Epithelial cell of proximal tubule (primary cell): ENCODE measurements around the gene RENBP. TPM values are rescaled to one million over a fixed set of nuclear protein-coding genes. Genes with fewer than 3 reads are reported as not detected.

Experiments
- DNase-seq: peaks from one replicate; pipeline ENCODE4 v3.0.0-alpha.2; 2011; ENCODE audit warnings: low read depth
- H3K4me3 ChIP-seq: 2 replicates; pipeline ENCODE4 v1.5.1; 2011; ENCODE audit warnings: low read depth, mild to moderate bottlenecking, low read length
- CTCF ChIP-seq: conservative IDR thresholded peaks from 2 replicates; pipeline ENCODE4 v1.5.1; 2012; ENCODE audit warnings: low read depth, mild to moderate bottlenecking, low read length
- total RNA-seq: library from RNA; depleted of rRNA; stranded (reverse); fragments of >200 nt; gene quantifications from 2 replicates; pipeline ENCODE4 v1.2.3, GENCODE V29; 2015

Gene RENBP
- total RNA-seq: 0.92 and 1.5 TPM in 2 replicates

- DNase-seq: no peak
- H3K4me3 ChIP-seq: peak within 1 kb of the TSS; percentile 56
- no peak for TF ChIP-seq CTCF
These were observed at the start of gene RENBP for GRCh38 chrX:153944140-153944799. RENBP (minus strand) TSS chrX:153944643; CDS start chrX:153944610, 33 bp downstream.

DNA sequence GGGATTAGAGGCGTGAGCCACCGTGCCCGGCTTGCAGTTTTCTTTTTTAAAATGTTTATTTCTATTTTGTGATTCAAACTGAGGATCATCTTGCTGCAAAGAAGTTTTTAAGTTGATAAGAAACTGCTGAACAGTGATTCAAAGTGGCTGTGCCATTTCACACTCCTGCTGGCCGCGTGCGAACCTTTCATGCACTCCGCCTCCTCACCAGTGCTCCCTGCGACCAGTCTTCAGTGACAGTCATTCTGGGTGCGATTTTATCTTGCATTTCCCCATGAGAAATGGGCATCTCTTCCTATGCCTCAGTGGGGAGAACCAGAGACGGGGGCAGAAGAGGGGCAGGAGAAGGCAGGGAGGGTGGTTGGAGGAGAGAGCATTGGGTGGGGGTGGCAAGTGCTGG is 49.5 kb upstream of the RENBP start:
- TF ChIP-seq CTCF: no peak
- DNase-seq: no peak
- H3K4me3 ChIP-seq: no peak overlapping the region

DNA sequence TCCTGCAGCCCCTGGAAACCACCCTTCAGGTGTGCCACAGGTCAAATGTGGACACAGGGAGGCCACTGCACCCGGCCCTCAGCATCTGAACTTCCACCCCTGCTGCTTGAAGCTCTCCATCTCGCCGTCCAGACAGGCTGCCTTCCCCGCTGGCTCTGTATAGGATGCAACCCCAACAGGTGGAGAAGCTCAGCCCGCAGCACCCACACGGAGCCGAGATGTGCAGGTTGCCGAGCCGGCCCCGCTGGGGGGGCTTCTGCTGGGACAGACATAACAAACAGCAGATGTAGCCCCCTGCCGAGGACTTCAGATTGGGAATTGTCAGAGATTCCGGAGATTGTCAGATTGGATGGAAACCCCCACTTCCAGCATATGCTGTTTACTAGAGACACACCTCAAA is 48.6 kb upstream of the RENBP start:
- no peak for DNase-seq
- H3K4me3 ChIP-seq: no peak overlapping the region
- no peak for TF ChIP-seq CTCF

DNA sequence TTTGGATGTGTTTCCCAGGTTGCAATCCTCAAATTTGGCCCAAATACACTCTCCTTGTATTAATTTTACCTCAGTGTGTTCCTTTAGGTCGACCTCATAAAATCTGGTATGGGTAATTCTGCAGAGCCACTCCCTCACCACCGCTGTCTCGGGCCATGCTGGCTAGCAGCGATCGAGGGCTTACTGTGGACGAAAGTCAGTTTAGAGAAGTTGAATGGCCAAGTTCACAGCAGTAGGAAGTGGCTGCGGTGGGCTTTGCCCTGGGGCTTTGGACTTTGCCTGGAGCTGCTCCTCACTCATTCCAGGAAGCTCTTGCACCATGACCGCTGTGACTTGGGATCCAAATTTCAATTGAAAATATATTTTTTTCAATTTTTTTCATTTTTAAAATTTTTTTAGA is 47.7 kb upstream of the RENBP start:
- DNase-seq: no peak
- no peak overlapping the region for H3K4me3 ChIP-seq
- TF ChIP-seq CTCF: no peak

DNA sequence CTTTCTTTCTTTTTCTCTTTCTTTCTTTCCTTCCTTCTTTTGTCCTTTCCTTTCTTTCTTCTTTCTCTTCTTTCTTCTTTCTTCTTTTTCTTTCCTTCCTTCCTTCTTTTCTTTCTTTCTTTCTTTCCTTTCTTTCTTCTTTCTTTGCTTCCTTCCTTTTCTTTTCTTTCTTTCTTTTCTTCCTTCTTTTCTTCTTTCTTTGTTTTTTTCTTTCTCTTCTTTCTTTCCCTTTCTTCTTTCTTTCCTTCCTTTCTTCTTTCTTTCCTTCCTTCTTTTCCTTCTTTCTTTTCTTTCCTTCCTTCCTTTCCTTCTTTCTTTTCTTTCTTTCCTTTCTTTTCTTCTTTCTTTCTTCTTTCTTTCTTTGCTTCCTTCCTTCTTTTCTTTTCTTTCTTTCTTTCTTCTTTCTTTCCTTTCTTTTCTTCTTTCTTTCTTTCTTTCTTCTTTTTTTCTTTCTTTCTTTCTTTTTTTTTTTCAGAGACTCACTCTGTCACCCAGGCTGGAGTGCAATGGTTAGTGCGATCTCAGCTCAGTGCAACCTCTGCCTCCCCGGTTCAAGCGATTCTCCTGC is 46.7 kb upstream of the RENBP start:
- no peak overlapping the region for H3K4me3 ChIP-seq
- DNase-seq: no peak
- no peak for TF ChIP-seq CTCF

DNA sequence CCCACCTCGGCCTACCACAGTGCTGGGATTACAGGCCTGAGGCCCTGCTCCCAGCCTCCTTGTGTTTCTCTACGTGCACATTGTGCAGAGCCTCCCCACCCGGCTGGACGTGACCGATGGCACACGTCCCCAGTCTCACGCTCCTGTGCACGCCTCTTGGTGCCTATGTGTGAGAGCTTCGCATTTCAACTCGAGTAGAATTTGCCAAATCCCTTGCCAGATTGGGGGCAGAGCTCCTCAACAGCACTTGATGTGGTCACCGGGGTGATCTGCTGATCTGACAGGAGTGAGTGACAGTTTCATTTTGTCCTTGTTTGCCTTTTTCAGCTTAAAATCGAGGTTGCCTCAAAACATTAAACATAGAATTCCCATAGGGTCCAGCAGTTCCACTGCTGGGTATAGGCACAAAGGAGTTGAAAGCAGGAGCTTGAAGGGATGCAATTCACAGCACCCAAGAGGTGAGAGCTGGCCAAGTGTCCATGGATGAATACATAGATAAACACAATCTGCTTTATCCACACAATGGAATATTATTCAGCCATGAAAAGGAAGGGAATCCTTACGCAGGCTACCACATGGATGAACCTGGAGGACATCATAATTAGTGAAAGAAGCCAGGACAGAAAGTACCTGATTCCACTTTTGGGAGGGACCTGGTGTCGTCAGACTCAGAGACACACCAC is 45.7 kb upstream of the RENBP start:
- H3K4me3 ChIP-seq: no peak overlapping the region
- no peak for TF ChIP-seq CTCF
- DNase-seq: no peak
